Karpas-422 (cell line): ENCODE data around the gene GPR39. TPM values are rescaled to one million over a fixed set of nuclear protein-coding genes. Genes with fewer than 3 reads are reported as not detected.

Source experiments
- DNase-seq: peaks from one replicate; pipeline ENCODE4 v3.0.0-alpha.2; 2015
- H2AFZ ChIP-seq: fragments of 200-600 bp; sonication (generic); 2 replicates; pipeline ENCODE4 v1.6.1; 2014; ENCODE audit warnings: antibody characterized with exemption, low read length, mixed read lengths
- H3K27ac ChIP-seq: fragments of 200-600 bp; sonication (generic); 2 replicates; pipeline ENCODE4 v1.5.1; 2014; ENCODE audit warnings: mild to moderate bottlenecking, low read length, moderate library complexity
- H3K27me3 ChIP-seq: fragments of 200-600 bp; sonication (generic); 2 replicates; pipeline ENCODE4 v1.6.1; 2014; ENCODE audit warnings: low read length, mixed read lengths
- H3K36me3 ChIP-seq: fragments of 200-600 bp; sonication (generic); 2 replicates; pipeline ENCODE4 v1.6.1; 2014; ENCODE audit warnings: low read length, mixed read lengths; ENCODE audit not compliant: insufficient read depth
- H3K4me1 ChIP-seq: fragments of 200-600 bp; sonication (generic); 2 replicates; pipeline ENCODE4 v1.6.1; 2014; ENCODE audit warnings: mild to moderate bottlenecking, low read length, mixed read lengths
- H3K4me2 ChIP-seq: fragments of 200-600 bp; sonication (generic); 2 replicates; pipeline ENCODE4 v1.6.1; 2014; ENCODE audit warnings: low read length, low read depth, mild to moderate bottlenecking; ENCODE audit not compliant: poor library complexity, severe bottlenecking
- H3K4me3 ChIP-seq: fragments of 200-600 bp; sonication (generic); 2 replicates; pipeline ENCODE4 v1.5.1; 2014; ENCODE audit warnings: mild to moderate bottlenecking, antibody characterized with exemption, low read length, mixed read lengths
- H3K79me2 ChIP-seq: fragments of 200-600 bp; sonication (generic); 2 replicates; pipeline ENCODE4 v1.6.1; 2014; ENCODE audit warnings: mild to moderate bottlenecking, low read length, mixed read lengths
- H3K9ac ChIP-seq: fragments of 200-600 bp; sonication (generic); 2 replicates; pipeline ENCODE4 v1.6.0; 2014; ENCODE audit warnings: low read length
- H3K9me2 ChIP-seq: fragments of 200-600 bp; sonication (generic), shearing (Covaris generic); replicated peaks from 2 replicates; pipeline ENCODE4 v1.6.0; 2014; ENCODE audit warnings: mild to moderate bottlenecking, low read length, moderate library complexity; ENCODE audit not compliant: insufficient read depth
- H3K9me3 ChIP-seq: fragments of 300-700, 200-600 bp; sonication (generic); 2 replicates; pipeline ENCODE4 v1.6.1; 2014; ENCODE audit warnings: low read length, mixed read lengths
- H4K20me1 ChIP-seq: fragments of 200-600 bp; sonication (generic); 2 replicates; pipeline ENCODE4 v1.6.1; 2014; ENCODE audit warnings: mild to moderate bottlenecking, antibody characterized with exemption, low read length, low read depth; ENCODE audit not compliant: insufficient read depth
- total RNA-seq: library from RNA; depleted of rRNA; stranded (reverse); fragments of >200 nt; shearing (Covaris generic); gene quantifications from 2 replicates; pipeline ENCODE4 v1.2.3, GENCODE V29; 2014; ENCODE audit warnings: low replicate concordance; rRNA removed

The GPR39 gene
- 0.34 TPM in 1 of 2 replicates, not detected in the other for total RNA-seq

GRCh38 chr2:132416723-132417395 lies at the start of gene GPR39:
GPR39 (plus strand) TSS chr2:132416805.
- no peak within 1 kb of the TSS for H3K4me3 ChIP-seq
- H3K79me2 ChIP-seq = no peaks in the 10 kb centered on the region
- no peaks in the 10 kb centered on the region for H3K9me2 ChIP-seq
- no peak within 1 kb of the TSS for H3K9ac ChIP-seq
- H3K4me1 ChIP-seq = peaks cover 9% of the 10 kb centered on the region
- H3K27me3 ChIP-seq = no peaks in the 10 kb centered on the region
- H3K27ac ChIP-seq = no peak within 1 kb of the TSS
- H4K20me1 ChIP-seq = no peaks in the 10 kb centered on the region
- H3K36me3 ChIP-seq = no peaks in the 10 kb centered on the region
- H3K9me3 ChIP-seq = no peaks in the 10 kb centered on the region
- no peak within 1 kb of the TSS for H2AFZ ChIP-seq
- no peak for DNase-seq
- H3K4me2 ChIP-seq = no peak within 1 kb of the TSS

- no peak overlapping the region for H3K4me2 ChIP-seq
- no peaks in the 10 kb centered on the region for H3K36me3 ChIP-seq
- no peak overlapping the region for H3K4me3 ChIP-seq
- DNase-seq = no peak
- H3K9me3 ChIP-seq = no peaks in the 10 kb centered on the region; the same call in 1 of the 2 replicates
- H2AFZ ChIP-seq = no peak overlapping the region
- no peaks in the 10 kb centered on the region for H3K9me2 ChIP-seq
- no peaks in the 10 kb centered on the region for H3K27me3 ChIP-seq
- H3K4me1 ChIP-seq = peaks cover 30% of the 10 kb centered on the region
- no peaks in the 10 kb centered on the region for H3K79me2 ChIP-seq
- no peak overlapping the region for H3K27ac ChIP-seq
- H3K9ac ChIP-seq = no peak overlapping the region
- no peaks in the 10 kb centered on the region for H4K20me1 ChIP-seq
Observed at GRCh38 chr2:132368191-132368590, 48.4 kb upstream of the GPR39 start.

GRCh38 chr2:132372276-132372675 lies 44.3 kb upstream of the GPR39 start:
- Histone ChIP-seq H3K4me2 (peak overlapping the region; percentile 5), H4K20me1 (no peaks in the 10 kb centered on the region), H3K9me3 (peaks cover 9% of the 10 kb centered on the region), H3K4me3 (no peak overlapping the region), H3K79me2 (no peaks in the 10 kb centered on the region), H3K9me2 (no peaks in the 10 kb centered on the region), H3K9ac (no peak overlapping the region), H3K36me3 (peaks cover 5% of the 10 kb centered on the region; the same call in 1 of the 2 replicates), H3K4me1 (peaks cover 30% of the 10 kb centered on the region), H3K27me3 (no peaks in the 10 kb centered on the region), H2AFZ (no peak overlapping the region), H3K27ac (no peak overlapping the region)
- DNase-seq = no peak

- H3K27ac ChIP-seq = no peak overlapping the region
- peaks cover 30% of the 10 kb centered on the region for H3K4me1 ChIP-seq
- H3K9ac ChIP-seq = no peak overlapping the region
- no peak overlapping the region for H3K4me3 ChIP-seq
- no peaks in the 10 kb centered on the region for H3K27me3 ChIP-seq
- H3K4me2 ChIP-seq = no peak overlapping the region
- no peaks in the 10 kb centered on the region for H4K20me1 ChIP-seq
- H3K79me2 ChIP-seq = no peaks in the 10 kb centered on the region
- DNase-seq = no peak
- H2AFZ ChIP-seq = no peak overlapping the region
- peaks cover 5% of the 10 kb centered on the region; the same call in 1 of the 2 replicates for H3K36me3 ChIP-seq
- no peaks in the 10 kb centered on the region for H3K9me2 ChIP-seq
- peaks cover 9% of the 10 kb centered on the region for H3K9me3 ChIP-seq
Observed at GRCh38 chr2:132373391-132374135, 43.0 kb upstream of the GPR39 start.

- H3K4me1 ChIP-seq = peaks cover 30% of the 10 kb centered on the region
- peaks cover 5% of the 10 kb centered on the region; the same call in 1 of the 2 replicates for H3K36me3 ChIP-seq
- no peaks in the 10 kb centered on the region for H3K9me2 ChIP-seq
- no peaks in the 10 kb centered on the region for H3K79me2 ChIP-seq
- H3K9ac ChIP-seq = no peak overlapping the region
- H3K27me3 ChIP-seq = no peaks in the 10 kb centered on the region
- peaks cover 9% of the 10 kb centered on the region for H3K9me3 ChIP-seq
- no peak overlapping the region for H3K4me3 ChIP-seq
- DNase-seq = no peak
- H4K20me1 ChIP-seq = no peaks in the 10 kb centered on the region
- no peak overlapping the region for H3K4me2 ChIP-seq
- no peak overlapping the region for H3K27ac ChIP-seq
- H2AFZ ChIP-seq = no peak overlapping the region
Observed at GRCh38 chr2:132374151-132374550, 42.5 kb upstream of the GPR39 start.

GRCh38 chr2:132374551-132374950 lies 42.1 kb upstream of the GPR39 start:
- Histone ChIP-seq H3K9me3 (peaks cover 9% of the 10 kb centered on the region), H3K79me2 (no peaks in the 10 kb centered on the region), H4K20me1 (no peaks in the 10 kb centered on the region), H3K27me3 (no peaks in the 10 kb centered on the region), H3K27ac (no peak overlapping the region), H3K36me3 (peaks cover 5% of the 10 kb centered on the region; the same call in 1 of the 2 replicates), H3K4me2 (no peak overlapping the region), H3K4me3 (no peak overlapping the region), H3K9me2 (no peaks in the 10 kb centered on the region), H3K9ac (no peak overlapping the region), H3K4me1 (peaks cover 29% of the 10 kb centered on the region), H2AFZ (no peak overlapping the region)
- no peak for DNase-seq

GRCh38 chr2:132374961-132375360 lies 41.6 kb upstream of the GPR39 start:
- no peak overlapping the region for H3K4me3 ChIP-seq
- no peaks in the 10 kb centered on the region for H3K9me2 ChIP-seq
- no peak overlapping the region for H3K4me2 ChIP-seq
- no peaks in the 10 kb centered on the region for H3K27me3 ChIP-seq
- peaks cover 25% of the 10 kb centered on the region for H3K4me1 ChIP-seq
- peaks cover 13% of the 10 kb centered on the region for H3K9me3 ChIP-seq
- no peak overlapping the region for H2AFZ ChIP-seq
- peaks cover 9% of the 10 kb centered on the region; the same call in 1 of the 2 replicates for H3K36me3 ChIP-seq
- no peak overlapping the region for H3K27ac ChIP-seq
- H3K9ac ChIP-seq = no peak overlapping the region
- DNase-seq = no peak
- H4K20me1 ChIP-seq = no peaks in the 10 kb centered on the region
- no peaks in the 10 kb centered on the region for H3K79me2 ChIP-seq

- Histone ChIP-seq H3K79me2 (no peaks in the 10 kb centered on the region), H3K4me1 (peaks cover 18% of the 10 kb centered on the region), H2AFZ (no peak overlapping the region), H3K9ac (no peak overlapping the region), H3K4me3 (no peak overlapping the region), H3K4me2 (no peak overlapping the region), H3K9me3 (peaks cover 8% of the 10 kb centered on the region), H3K9me2 (no peaks in the 10 kb centered on the region), H3K27me3 (no peaks in the 10 kb centered on the region), H4K20me1 (no peaks in the 10 kb centered on the region), H3K36me3 (peaks cover 5% of the 10 kb centered on the region; the same call in 1 of the 2 replicates), H3K27ac (no peak overlapping the region)
- no peak for DNase-seq
Observed at GRCh38 chr2:132381376-132381775, 35.2 kb upstream of the GPR39 start.
